Activated T-helper 1 cell treated with anti-CD3 and anti-CD28 coated beads, Interleukin-12 subunit alpha, Interleukin-12 subunit beta, Interleukin-2, Interleukin-4 antibody, amounts not matched to agents 30 ng/mL and 10 ng/mL and 1 ng/mL, durations not matched to agents 14 hours and 24 hours and 36 hours (primary cell): ENCODE measurements around the gene FKRP. TPM values are rescaled to one million over a fixed set of nuclear protein-coding genes. Genes with fewer than 3 reads are reported as not detected.
"Not testable (repeated sequence)": the region's sequence is repeated elsewhere in the genome, so short reads cannot be mapped to it uniquely, and the experiment has no call there.

ENCODE experiments used
- DNase-seq: peaks from one replicate; pipeline ENCODE4 v3.0.0; 2021; ENCODE audit warnings: low spot score
- H3K27ac Mint-ChIP-seq: one replicate; pipeline ENCODE4 v1.8.0; 2021; ENCODE audit warnings: mild to moderate bottlenecking, mixed read lengths
- H3K27me3 Mint-ChIP-seq: one replicate; pipeline ENCODE4 v1.8.0; 2022; ENCODE audit warnings: mild to moderate bottlenecking, moderate library complexity, mixed read lengths; ENCODE audit not compliant: insufficient read depth
- H3K36me3 Mint-ChIP-seq: one replicate; pipeline ENCODE4 v1.8.0; 2021; ENCODE audit warnings: low read depth, mixed read lengths
- H3K4me1 Mint-ChIP-seq: one replicate; pipeline ENCODE4 v1.8.0; 2021; ENCODE audit warnings: low read depth, mixed read lengths
- H3K4me3 Mint-ChIP-seq: one replicate; pipeline ENCODE4 v1.8.0; 2021; ENCODE audit warnings: mild to moderate bottlenecking, moderate library complexity, mixed read lengths
- H3K9me3 Mint-ChIP-seq: one replicate; pipeline ENCODE4 v1.8.0; 2021; ENCODE audit warnings: mixed read lengths
- intact Hi-C: fragments of 100-400 bp; cut with micrococcal nuclease; formaldehyde crosslinking; loops from one replicate; pipeline ENCODE4 v1.15.1; 2024
- total RNA-seq: library from RNA; stranded (reverse); gene quantifications from 2 replicates; pipeline ENCODE4 v1.2.3, GENCODE V29; 2022

The FKRP gene
- 25.1 and 26.6 TPM in 2 replicates for total RNA-seq

DNA sequence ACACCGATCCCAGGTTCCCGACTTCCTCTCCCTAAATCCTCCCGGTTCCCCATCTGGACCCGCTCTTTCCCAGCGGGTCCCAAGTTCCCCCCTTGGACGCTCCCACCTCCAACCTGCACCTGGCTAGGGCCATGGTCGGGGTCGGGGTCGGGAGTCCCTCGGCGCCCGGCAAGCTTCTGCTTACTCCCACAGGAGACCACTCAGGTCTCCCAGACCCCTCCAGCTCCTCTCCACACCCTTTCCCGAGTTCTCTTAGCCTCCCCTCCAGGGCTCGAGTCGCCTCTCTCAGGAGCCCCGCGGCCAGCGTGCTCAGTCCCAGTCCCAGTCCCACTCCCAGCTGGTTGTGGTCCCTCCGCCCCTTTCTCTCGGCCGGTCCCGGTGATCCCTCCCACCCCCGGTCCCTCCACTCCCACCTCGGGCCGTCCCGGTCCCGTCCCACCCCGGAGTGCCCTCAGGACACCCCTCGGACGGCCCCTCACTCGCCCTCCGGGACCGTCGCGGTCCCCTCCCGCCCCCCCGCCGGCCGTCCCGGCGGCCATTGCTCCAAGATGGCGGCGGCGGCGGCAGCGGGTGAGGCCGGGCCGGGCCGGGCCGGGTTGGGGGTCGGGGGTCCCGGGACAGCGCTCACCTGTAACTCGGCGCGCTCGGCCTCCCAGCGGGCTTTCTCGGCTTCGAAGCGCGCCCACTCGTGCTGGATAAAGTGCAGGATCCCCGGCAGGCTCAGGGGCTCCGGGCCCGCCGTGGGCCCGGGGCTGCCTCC is at the start of gene FKRP:
Gene FKRP, plus strand, starts transcription at position 537 of the 760 bp plus-strand sequence. CDS start 9,394 bp downstream, outside the sequence.
- Mint-ChIP-seq H3K4me3 (peak within 1 kb of the TSS; percentile 95), H3K27ac (peak within 1 kb of the TSS; percentile 91), H3K9me3 (no peaks in the 10 kb centered on the region), H3K36me3 (peaks cover 11% of the 10 kb centered on the region), H3K27me3 (no peaks in the 10 kb centered on the region), H3K4me1 (peaks cover 46% of the 10 kb centered on the region)
- intact Hi-C loops: loop anchor here (1.0 to 2.0 kb wide), 3 partner anchors 29 to 83 kb away; partner anchors contain the start of gene PRKD2
- peak; percentile 16 for DNase-seq

GRCh38 chr19:46696866-46697203 is 49.0 kb upstream of the FKRP start:
- no peaks in the 10 kb centered on the region for H3K9me3 Mint-ChIP-seq
- intact Hi-C loops: no loop called here
- H3K4me3 Mint-ChIP-seq: no peak overlapping the region
- no peak for DNase-seq
- H3K4me1 Mint-ChIP-seq: peaks cover 4% of the 10 kb centered on the region
- peaks cover 39% of the 10 kb centered on the region for H3K36me3 Mint-ChIP-seq
- no peak overlapping the region for H3K27ac Mint-ChIP-seq
- no peaks in the 10 kb centered on the region for H3K27me3 Mint-ChIP-seq

DNA sequence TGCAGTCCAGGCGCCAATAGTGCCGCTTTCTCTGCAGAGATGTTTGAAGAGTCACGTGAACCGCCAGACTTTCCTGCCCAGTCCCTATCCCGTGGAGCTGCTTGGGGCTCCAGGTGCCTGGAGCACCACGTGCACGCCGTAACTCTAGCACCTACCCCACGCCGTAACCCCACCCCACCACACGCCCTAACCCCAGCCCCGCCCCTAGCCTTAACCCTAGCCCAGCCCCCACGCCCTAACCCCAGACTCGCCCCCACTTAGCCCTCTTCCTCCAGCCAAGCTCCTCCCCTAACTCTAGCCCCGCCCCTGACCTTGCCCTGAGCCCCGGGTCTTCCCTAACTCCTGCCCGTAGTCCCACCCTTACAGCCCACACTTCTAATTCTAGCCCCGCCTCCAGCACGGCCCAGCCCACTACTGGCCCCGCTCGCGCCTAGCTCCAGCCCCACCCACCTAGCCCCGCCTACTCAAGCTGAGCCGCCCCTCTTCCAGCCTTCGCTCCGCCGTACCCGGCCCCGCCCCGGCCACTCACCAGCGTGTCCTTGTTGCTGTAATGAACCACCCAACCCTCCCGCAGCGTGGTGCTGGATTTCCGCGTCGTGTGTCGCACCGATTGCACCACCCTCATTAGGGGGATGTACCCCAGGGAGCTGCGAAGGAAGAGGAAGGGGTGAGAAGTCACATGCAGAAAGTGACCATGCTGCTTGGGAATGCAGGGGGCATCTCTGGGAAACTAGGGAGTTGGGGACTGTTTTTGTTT is 48.5 kb upstream of the FKRP start:
- DNase-seq: no peak
- Mint-ChIP-seq H3K36me3 (peaks cover 38% of the 10 kb centered on the region), H3K4me3 (no peak overlapping the region), H3K9me3 (no peaks in the 10 kb centered on the region), H3K4me1 (peaks cover 4% of the 10 kb centered on the region), H3K27me3 (no peaks in the 10 kb centered on the region), H3K27ac (no peak overlapping the region)
- intact Hi-C loops: no loop called here

DNA sequence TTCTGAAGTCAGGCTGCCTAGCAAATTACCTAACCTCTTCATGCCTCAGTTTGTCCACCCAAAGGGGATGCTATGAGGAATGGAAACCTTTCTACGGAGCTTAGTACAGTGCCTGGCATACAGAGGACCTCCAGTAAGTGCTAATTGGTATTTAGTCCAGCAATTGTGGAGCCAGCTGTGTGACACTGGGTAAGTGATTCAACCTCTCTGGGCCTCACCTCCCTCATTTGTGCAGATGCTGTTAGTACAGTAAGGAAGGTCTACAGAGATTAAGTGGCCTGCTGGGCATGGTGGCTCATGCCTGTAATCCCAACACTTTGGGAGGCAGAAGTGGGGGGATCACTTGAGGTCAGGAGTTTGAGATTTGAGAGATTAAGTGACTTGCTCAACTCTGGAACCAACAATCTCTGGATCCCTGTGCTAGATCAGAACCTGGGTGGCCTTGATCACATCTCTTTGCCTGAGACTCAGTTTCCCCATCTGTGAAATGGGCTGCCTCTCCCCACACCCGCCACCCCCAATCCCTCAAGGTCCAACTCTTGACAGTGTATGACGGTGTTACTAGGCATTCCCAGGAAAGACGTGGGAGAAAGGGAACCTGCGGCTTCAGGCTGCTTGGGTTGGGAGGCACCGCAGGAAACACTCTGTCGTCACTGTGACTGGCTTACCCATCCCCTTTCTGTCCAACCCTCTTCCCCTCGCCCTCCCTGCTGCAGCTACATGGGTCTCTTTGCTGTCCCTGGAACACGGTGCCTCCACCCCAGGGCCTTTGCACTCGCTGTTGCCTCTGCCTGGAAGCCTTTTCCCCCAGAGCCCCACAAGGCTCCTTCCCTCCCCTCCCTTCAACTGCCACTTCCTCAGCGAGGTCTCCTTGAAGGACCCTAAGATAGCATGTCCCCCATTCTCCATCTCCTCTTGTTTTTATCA is 47.2 kb upstream of the FKRP start:
- Mint-ChIP-seq H3K9me3 (no peaks in the 10 kb centered on the region), H3K4me3 (no peak overlapping the region), H3K27me3 (no peaks in the 10 kb centered on the region), H3K4me1 (no peaks in the 10 kb centered on the region), H3K36me3 (peaks cover 30% of the 10 kb centered on the region), H3K27ac (no peak overlapping the region)
- DNase-seq: no peak
- intact Hi-C loops: no loop called here

DNA sequence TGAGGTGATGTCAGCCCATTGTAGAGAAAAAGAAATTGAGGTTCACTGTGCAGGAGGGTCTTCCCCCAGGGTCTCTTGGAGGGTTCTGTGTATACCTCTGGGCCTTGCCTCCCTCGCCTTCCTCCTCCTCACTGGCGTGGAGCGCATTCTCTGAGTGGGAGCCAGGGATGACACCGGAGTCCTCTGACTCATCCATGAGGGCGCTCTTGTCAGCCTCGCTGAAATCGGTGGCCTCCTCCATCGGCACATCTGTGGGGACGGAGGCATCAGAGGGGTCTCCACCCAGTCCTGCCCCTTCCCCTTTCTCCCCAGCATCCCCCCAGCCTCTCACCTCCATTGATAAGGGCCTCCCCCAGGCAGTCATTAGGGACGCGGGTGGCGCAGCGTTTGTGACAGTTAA is 45.2 kb upstream of the FKRP start:
- no peak overlapping the region for H3K27ac Mint-ChIP-seq
- H3K36me3 Mint-ChIP-seq: peaks cover 41% of the 10 kb centered on the region

GRCh38 chr19:46704379-46705076 is 41.3 kb upstream of the FKRP start:
- Mint-ChIP-seq H3K9me3 (no peaks in the 10 kb centered on the region), H3K4me1 (peaks cover 9% of the 10 kb centered on the region), H3K27ac (peak overlapping the region; percentile 20), H3K36me3 (peaks cover 36% of the 10 kb centered on the region), H3K4me3 (no peak overlapping the region), H3K27me3 (no peaks in the 10 kb centered on the region)
- DNase-seq: peak; percentile 71
- intact Hi-C loops: loop anchor here (1.0 kb wide), 3 partner anchors 13 to 49 kb away; partner anchors contain the start of gene PRKD2

More for the DNA sequence above, 45.2 kb upstream of the FKRP start:
- H3K4me1 Mint-ChIP-seq: peaks cover 9% of the 10 kb centered on the region
- no peak overlapping the region for H3K4me3 Mint-ChIP-seq
- DNase-seq: no peak
- H3K9me3 Mint-ChIP-seq: no peaks in the 10 kb centered on the region
- intact Hi-C loops: no loop called here
- H3K27me3 Mint-ChIP-seq: no peaks in the 10 kb centered on the region

DNA sequence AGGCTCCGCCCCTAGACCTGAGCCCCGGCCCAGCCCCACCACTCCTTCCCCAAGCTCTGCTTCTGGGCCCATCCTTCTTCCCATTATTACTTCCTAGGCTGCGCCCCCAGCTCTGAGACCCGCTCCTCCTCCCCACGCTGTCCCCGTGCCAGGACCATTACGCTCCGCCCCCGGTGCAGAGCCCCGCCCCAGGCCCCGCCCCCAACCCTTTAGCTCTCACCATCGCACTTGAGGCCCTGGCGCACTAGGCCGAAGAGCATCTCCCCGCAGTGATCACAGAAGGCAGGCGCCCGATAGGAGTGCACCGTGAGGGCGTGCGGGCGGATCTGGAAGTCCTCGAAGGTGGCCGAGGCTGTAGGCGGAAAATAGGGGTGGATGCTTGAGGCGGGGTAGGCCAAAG is 35.2 kb upstream of the FKRP start:
- DNase-seq: no peak
- no peak overlapping the region for H3K27ac Mint-ChIP-seq
- H3K36me3 Mint-ChIP-seq: peaks cover 21% of the 10 kb centered on the region
- no peak overlapping the region for H3K4me3 Mint-ChIP-seq
- peaks cover 11% of the 10 kb centered on the region for H3K4me1 Mint-ChIP-seq
- intact Hi-C loops: no loop called here
- no peaks in the 10 kb centered on the region for H3K9me3 Mint-ChIP-seq
- H3K27me3 Mint-ChIP-seq: no peaks in the 10 kb centered on the region

DNA sequence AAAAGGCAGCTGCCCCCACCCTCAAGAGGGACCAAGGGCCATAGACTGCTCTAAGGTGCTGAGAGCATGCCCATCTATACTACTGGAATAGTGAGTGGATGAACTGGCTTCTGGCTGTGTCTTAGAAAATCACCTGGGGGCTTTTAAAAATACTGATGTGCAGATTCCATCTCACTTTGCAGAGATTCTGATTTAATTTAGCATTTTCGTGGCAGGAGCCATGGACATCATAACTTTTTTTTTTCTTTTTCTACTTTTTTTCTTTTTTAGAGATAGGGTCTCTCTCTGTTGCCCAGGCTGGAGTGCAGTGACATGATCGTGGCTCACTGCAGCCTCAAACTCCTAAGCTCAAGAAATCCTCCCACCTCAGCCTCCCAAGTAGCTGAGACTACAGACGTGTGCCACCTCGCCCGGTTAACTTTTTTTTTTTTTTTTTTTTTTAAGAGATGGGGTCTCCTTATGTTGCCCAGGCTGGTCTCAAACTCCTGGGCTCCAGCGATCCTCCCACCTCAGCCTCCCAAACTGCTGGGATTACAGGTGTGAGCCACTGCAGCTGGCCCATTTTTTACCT is 33.0 kb upstream of the FKRP start:
- H3K9me3 Mint-ChIP-seq, intact Hi-C loops, H3K36me3 Mint-ChIP-seq, H3K27me3 Mint-ChIP-seq, DNase-seq, H3K27ac Mint-ChIP-seq: not testable (repeated sequence)
- H3K4me3 Mint-ChIP-seq: peak overlapping the region; percentile 93
- H3K4me1 Mint-ChIP-seq: peaks cover 16% of the 10 kb centered on the region

- Mint-ChIP-seq H3K27ac (peak overlapping the region; percentile 87), H3K27me3 (no peaks in the 10 kb centered on the region), H3K4me1 (peaks cover 26% of the 10 kb centered on the region), H3K36me3 (peaks cover 8% of the 10 kb centered on the region), H3K9me3 (no peaks in the 10 kb centered on the region), H3K4me3 (peak overlapping the region; percentile 93)
- intact Hi-C loops: loop anchor here (2.0 kb wide), 2 partner anchors 97 to 113 kb away; partner anchors contain the start of gene CALM3
- peak; percentile 67 for DNase-seq
Measured at GRCh38 chr19:46713781-46714443, 31.9 kb upstream of the FKRP start.

DNA sequence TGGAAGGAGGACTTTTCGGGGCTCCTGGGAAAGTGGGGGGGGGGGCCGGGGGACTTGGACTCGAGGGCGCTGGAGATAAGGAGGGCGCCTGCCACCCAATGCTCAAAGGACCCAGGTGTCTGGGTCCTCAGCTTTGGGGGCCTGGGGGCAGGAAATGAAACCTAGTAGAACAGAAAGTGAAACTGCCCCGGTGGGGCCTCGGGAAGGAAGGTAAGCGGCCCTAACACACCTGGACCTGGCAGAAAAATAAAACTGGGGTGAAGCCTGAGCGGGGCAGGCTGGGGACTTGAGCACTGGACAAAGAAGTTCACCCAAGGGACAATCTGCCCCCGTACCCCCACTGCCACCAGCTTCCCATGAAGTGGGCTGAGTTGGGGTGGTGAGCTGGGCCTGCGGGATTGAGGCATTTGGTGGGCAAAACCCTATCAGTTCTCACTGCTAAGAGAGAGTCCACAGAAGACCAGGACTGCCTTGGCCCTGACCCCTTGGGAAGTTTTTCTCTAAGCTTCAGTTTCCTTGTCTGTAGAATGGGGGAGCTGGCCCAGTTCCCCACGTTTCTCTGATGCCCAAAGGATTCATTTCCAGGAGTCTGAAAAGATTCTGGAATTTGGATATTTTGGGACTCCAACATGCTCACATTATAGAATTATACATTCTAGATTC is 31.3 kb upstream of the FKRP start:
- Mint-ChIP-seq H3K9me3 (no peaks in the 10 kb centered on the region), H3K4me1 (peaks cover 33% of the 10 kb centered on the region), H3K27me3 (no peaks in the 10 kb centered on the region), H3K36me3 (peaks cover 14% of the 10 kb centered on the region), H3K27ac (peak overlapping the region; percentile 87), H3K4me3 (peak overlapping the region; percentile 93)
- intact Hi-C loops: loop anchor here (2.0 kb wide), 2 partner anchors 98 to 114 kb away; partner anchors contain the start of gene CALM3
- DNase-seq: peak; percentile 67

DNA sequence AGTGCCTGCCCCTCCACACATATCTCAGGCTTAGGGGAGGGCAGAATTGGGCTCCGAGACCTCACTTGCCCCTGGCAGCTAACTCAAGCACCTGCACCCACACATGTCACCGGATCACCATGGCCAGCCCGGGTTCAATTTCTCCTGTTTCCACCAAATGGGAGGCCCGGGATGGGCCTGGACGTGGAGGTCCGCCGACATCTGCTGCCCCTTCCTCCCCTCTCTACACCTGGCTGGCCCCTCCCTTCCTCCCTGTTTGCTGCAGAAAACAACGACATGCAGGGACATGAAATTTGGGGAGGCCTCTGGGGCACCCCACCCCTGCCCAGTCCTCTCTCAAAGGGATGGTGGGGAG is 30.3 kb upstream of the FKRP start:
- intact Hi-C loops: loop anchor here (2.0 kb wide), 2 partner anchors 99 to 115 kb away; partner anchors contain the start of gene CALM3
- Mint-ChIP-seq H3K27ac (peak overlapping the region; percentile 82), H3K4me3 (peak overlapping the region; percentile 93), H3K36me3 (peaks cover 16% of the 10 kb centered on the region), H3K4me1 (peaks cover 34% of the 10 kb centered on the region), H3K9me3 (no peaks in the 10 kb centered on the region), H3K27me3 (no peaks in the 10 kb centered on the region)
- no peak for DNase-seq
